ENCODE results near the gene ANKFN1.

Gene ANKFN1

GRCh38 chr17:56309897-56310296 is 156.6 kb downstream of the ANKFN1 start:
- Histone ChIP-seq H3K9me3 (ENCODE audit: control insufficient read depth, insufficient read depth, low read length) (no peaks in the 10 kb centered on the region), H3K9me2 (replicated peaks; ENCODE audit: control insufficient read depth, low read length) (no peaks in the 10 kb centered on the region), H3K79me2 (ENCODE audit: control insufficient read depth, low read length) (no peaks in the 10 kb centered on the region), H3F3A (ENCODE audit: control insufficient read depth, insufficient read depth) (no peaks in the 10 kb centered on the region), H3K27me3 (ENCODE audit: control insufficient read depth, low read length) (no peaks in the 10 kb centered on the region), H4K20me1 (ENCODE audit: control insufficient read depth, insufficient read depth, low read depth, low read length) (no peaks in the 10 kb centered on the region), H3K4me1 (ENCODE audit: control insufficient read depth, low read length) (no peaks in the 10 kb centered on the region), H3K27ac (ENCODE audit: low read depth, low read length) (no peak overlapping the region), H3K4me3 (ENCODE audit: low read length) (no peak overlapping the region), H3K36me3 (ENCODE audit: control insufficient read depth, low read length) (no peaks in the 10 kb centered on the region), H3K4me2 (ENCODE audit: low read length) (no peak overlapping the region)
- no peak for TF ChIP-seq EZH2phosphoT487 (IDR thresholded peaks at IDR 0.05; ENCODE audit: borderline replicate concordance, low read length)

GRCh38 chr17:56310782-56311181 is 157.5 kb downstream of the ANKFN1 start:
- Histone ChIP-seq H3K79me2 (ENCODE audit: control insufficient read depth, low read length) (no peaks in the 10 kb centered on the region), H3K4me1 (ENCODE audit: control insufficient read depth, low read length) (no peaks in the 10 kb centered on the region), H3K9me3 (ENCODE audit: control insufficient read depth, insufficient read depth, low read length) (no peaks in the 10 kb centered on the region), H3K4me3 (ENCODE audit: low read length) (no peak overlapping the region), H3K27me3 (ENCODE audit: control insufficient read depth, low read length) (no peaks in the 10 kb centered on the region), H3F3A (ENCODE audit: control insufficient read depth, insufficient read depth) (no peaks in the 10 kb centered on the region), H3K4me2 (ENCODE audit: low read length) (no peak overlapping the region), H3K27ac (ENCODE audit: low read depth, low read length) (no peak overlapping the region), H3K36me3 (ENCODE audit: control insufficient read depth, low read length) (no peaks in the 10 kb centered on the region), H4K20me1 (ENCODE audit: control insufficient read depth, insufficient read depth, low read depth, low read length) (no peaks in the 10 kb centered on the region), H3K9me2 (replicated peaks; ENCODE audit: control insufficient read depth, low read length) (no peaks in the 10 kb centered on the region)
- TF ChIP-seq CTCF (IDR thresholded peaks at IDR 0.05; ENCODE audit: low read depth, low read length, poor library complexity, severe bottlenecking) = no peak
- no peak for TF ChIP-seq EZH2phosphoT487 (IDR thresholded peaks at IDR 0.05; ENCODE audit: borderline replicate concordance, low read length)

- no peaks in the 10 kb centered on the region for H3K9me2 ChIP-seq (replicated peaks; ENCODE audit: control insufficient read depth, low read length)
- H3K27ac ChIP-seq (ENCODE audit: low read depth, low read length) = no peak overlapping the region
- no peak for TF ChIP-seq EZH2phosphoT487 (IDR thresholded peaks at IDR 0.05; ENCODE audit: borderline replicate concordance, low read length)
- TF ChIP-seq CTCF (IDR thresholded peaks at IDR 0.05; ENCODE audit: low read depth, low read length, poor library complexity, severe bottlenecking) = no peak
- H3K4me3 ChIP-seq (ENCODE audit: low read length) = no peak overlapping the region
- H3K4me2 ChIP-seq (ENCODE audit: low read length) = no peak overlapping the region
- no peaks in the 10 kb centered on the region for H3K36me3 ChIP-seq (ENCODE audit: control insufficient read depth, low read length)
- no peaks in the 10 kb centered on the region for H3F3A ChIP-seq (ENCODE audit: control insufficient read depth, insufficient read depth)
- H3K27me3 ChIP-seq (ENCODE audit: control insufficient read depth, low read length) = peaks cover 3% of the 10 kb centered on the region; the same call in 1 of the 2 replicates
- H3K79me2 ChIP-seq (ENCODE audit: control insufficient read depth, low read length) = no peaks in the 10 kb centered on the region
- no peaks in the 10 kb centered on the region for H3K9me3 ChIP-seq (ENCODE audit: control insufficient read depth, insufficient read depth, low read length)
- no peaks in the 10 kb centered on the region for H3K4me1 ChIP-seq (ENCODE audit: control insufficient read depth, low read length)
- H4K20me1 ChIP-seq (ENCODE audit: control insufficient read depth, insufficient read depth, low read depth, low read length) = no peaks in the 10 kb centered on the region
Measured at GRCh38 chr17:56313201-56313600, 159.9 kb downstream of the ANKFN1 start.

- no peaks in the 10 kb centered on the region for H3K9me2 ChIP-seq (replicated peaks; ENCODE audit: control insufficient read depth, low read length)
- TF ChIP-seq CTCF (IDR thresholded peaks at IDR 0.05; ENCODE audit: low read depth, low read length, poor library complexity, severe bottlenecking) = no peak
- TF ChIP-seq EZH2phosphoT487 (IDR thresholded peaks at IDR 0.05; ENCODE audit: borderline replicate concordance, low read length) = no peak
- H3K27me3 ChIP-seq (ENCODE audit: control insufficient read depth, low read length) = peaks cover 3% of the 10 kb centered on the region; the same call in 1 of the 2 replicates
- no peak overlapping the region for H3K4me2 ChIP-seq (ENCODE audit: low read length)
- H3F3A ChIP-seq (ENCODE audit: control insufficient read depth, insufficient read depth) = no peaks in the 10 kb centered on the region
- H3K79me2 ChIP-seq (ENCODE audit: control insufficient read depth, low read length) = no peaks in the 10 kb centered on the region
- H3K4me3 ChIP-seq (ENCODE audit: low read length) = no peak overlapping the region
- H4K20me1 ChIP-seq (ENCODE audit: control insufficient read depth, insufficient read depth, low read depth, low read length) = no peaks in the 10 kb centered on the region
- no peaks in the 10 kb centered on the region for H3K36me3 ChIP-seq (ENCODE audit: control insufficient read depth, low read length)
- no peaks in the 10 kb centered on the region for H3K4me1 ChIP-seq (ENCODE audit: control insufficient read depth, low read length)
- H3K9me3 ChIP-seq (ENCODE audit: control insufficient read depth, insufficient read depth, low read length) = no peaks in the 10 kb centered on the region
- no peak overlapping the region for H3K27ac ChIP-seq (ENCODE audit: low read depth, low read length)
Measured at GRCh38 chr17:56314026-56314425, 160.8 kb downstream of the ANKFN1 start.

Data from DOHH2 (cell line).